AG09309 (cell line): ENCODE data around the gene BCHE.

Source experiments
- DNase-seq: peaks from one replicate; pipeline ENCODE4 v3.0.0-alpha.2; 2010; ENCODE audit warnings: low read depth
- H3K4me3 ChIP-seq: 2 replicates; pipeline ENCODE4 v1.5.1; 2011; ENCODE audit warnings: mild to moderate bottlenecking, low read depth, low read length, moderate library complexity; ENCODE audit not compliant: control insufficient read depth
- CTCF ChIP-seq: IDR thresholded peaks from 2 replicates; pipeline ENCODE4 v1.5.1; 2011; ENCODE audit warnings: mild to moderate bottlenecking, low read depth, low read length, inconsistent platforms; ENCODE audit not compliant: insufficient read depth, control insufficient read depth; ENCODE audit errors: missing control alignments

The BCHE gene

GRCh38 chr3:165837058-165837525 lies at the start of gene BCHE:
TSS of gene BCHE (minus strand) at chr3:165837423. CDS start at chr3:165831033, 6,390 bp downstream.
- no peak for DNase-seq
- H3K4me3 ChIP-seq = no peak within 1 kb of the TSS
- no peak for TF ChIP-seq CTCF

- DNase-seq = no peak
- no peak for TF ChIP-seq CTCF
- no peak overlapping the region for H3K4me3 ChIP-seq
Measured at GRCh38 chr3:165885558-165886270, 48.5 kb upstream of the BCHE start.

- no peak for DNase-seq
Measured at GRCh38 chr3:165884518-165884917, 47.3 kb upstream of the BCHE start.

GRCh38 chr3:165883863-165884478 lies 46.7 kb upstream of the BCHE start:
- no peak for TF ChIP-seq CTCF
- DNase-seq = no peak
- no peak overlapping the region for H3K4me3 ChIP-seq

More at GRCh38 chr3:165884518-165884917, 47.3 kb upstream of the BCHE start:
- TF ChIP-seq CTCF = no peak
- H3K4me3 ChIP-seq = no peak overlapping the region

GRCh38 chr3:165883117-165883516 lies 45.9 kb upstream of the BCHE start:
- TF ChIP-seq CTCF = no peak

GRCh38 chr3:165875644-165876043 lies 38.4 kb upstream of the BCHE start:
- no peak overlapping the region for H3K4me3 ChIP-seq
- no peak for DNase-seq
- no peak for TF ChIP-seq CTCF

More at GRCh38 chr3:165883117-165883516, 45.9 kb upstream of the BCHE start:
- no peak for DNase-seq
- no peak overlapping the region for H3K4me3 ChIP-seq
